GM10847 (cell line): ENCODE measurements around the gene TMEM130.

Source experiments
- POLR2A ChIP-seq: IDR thresholded peaks from 2 replicates; pipeline ENCODE4 v1.6.1; 2011; ENCODE audit not compliant: insufficient read length; ENCODE audit errors: extremely low read depth

The TMEM130 gene

GRCh38 chr7:98869597-98870120 lies at the start of gene TMEM130:
Gene TMEM130, minus strand, starts transcription at chr7:98870014. Its CDS starts 153 bp downstream, at chr7:98869861.
- no peak for TF ChIP-seq POLR2A

DNA sequence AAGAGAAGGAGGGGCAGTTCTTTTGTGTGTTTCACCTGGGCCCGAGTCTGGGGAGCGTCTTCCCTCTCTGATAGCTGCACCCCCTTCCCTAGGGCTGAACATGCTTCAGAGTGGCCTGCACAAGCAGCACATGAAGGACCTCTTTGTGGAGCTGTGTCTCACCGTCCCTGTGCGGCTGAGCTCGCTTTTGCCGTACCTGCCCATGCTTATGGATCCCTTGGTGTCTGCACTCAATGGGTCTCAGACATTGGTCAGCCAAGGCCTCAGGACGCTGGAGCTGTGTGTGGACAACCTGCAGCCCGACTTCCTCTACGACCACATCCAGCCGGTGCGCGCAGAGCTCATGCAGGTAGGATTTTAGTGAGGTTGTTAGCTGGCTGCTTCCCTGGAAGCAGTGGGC lies 47.5 kb upstream of the TMEM130 start:
- no peak for TF ChIP-seq POLR2A

- no peak for TF ChIP-seq POLR2A
Observed at GRCh38 chr7:98913612-98914011, 43.8 kb upstream of the TMEM130 start.

DNA sequence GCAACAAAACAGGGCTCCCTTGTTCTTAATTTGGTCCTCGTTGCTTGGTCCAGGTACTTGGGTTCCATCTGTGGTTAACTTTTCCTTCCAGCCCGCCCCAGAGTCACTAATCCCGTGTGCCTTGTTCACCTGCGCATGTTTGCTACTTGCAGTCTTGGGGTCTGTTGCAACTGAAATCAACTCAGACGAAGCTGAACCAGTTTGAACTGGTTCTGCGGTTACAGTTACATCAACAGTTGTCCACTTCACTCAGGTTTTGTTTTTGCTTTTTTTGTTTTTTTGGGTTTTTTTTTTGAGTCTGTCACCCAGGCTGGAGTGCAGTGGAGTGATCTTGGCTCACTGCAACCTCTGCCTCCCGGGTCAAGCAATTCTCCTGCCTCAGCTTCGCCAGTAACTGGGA lies 43.2 kb upstream of the TMEM130 start:
- TF ChIP-seq POLR2A: no peak

DNA sequence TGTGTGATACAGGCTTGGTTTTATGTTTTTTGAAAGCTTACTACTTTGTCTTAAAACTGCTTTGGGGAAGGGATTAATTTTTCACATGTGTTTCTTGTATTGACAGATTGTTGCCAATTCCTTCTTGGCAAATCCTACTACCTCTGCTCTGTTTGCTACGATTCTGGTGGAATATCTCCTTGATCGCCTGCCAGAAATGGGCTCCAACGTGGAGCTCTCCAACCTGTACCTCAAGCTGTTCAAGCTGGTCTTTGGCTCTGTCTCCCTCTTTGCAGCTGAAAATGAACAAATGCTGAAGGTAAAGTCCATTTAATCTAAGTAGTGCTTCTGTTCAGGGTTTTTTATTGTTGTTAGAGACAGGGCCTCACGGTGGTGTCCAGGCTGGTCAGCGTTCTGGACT lies 42.1 kb upstream of the TMEM130 start:
- no peak for TF ChIP-seq POLR2A

DNA sequence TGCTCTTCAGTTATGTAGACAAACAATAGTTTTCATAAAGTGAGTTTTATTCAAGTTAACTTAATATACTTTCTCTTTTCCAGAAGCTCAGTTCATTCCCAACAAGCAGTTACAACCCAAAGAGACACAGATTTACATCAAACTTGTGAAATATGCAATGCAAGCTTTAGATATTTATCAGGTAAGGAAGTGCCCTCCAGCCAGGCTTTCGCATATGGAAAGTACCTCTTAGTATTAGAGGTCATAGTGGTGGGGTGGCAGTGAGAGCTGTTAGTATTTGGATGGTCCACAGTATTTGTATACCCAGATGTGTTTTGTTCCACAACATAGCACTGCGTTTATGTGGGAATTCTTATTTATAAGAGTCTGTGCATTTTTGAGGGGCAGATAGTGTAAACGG lies 40.6 kb upstream of the TMEM130 start:
- no peak for TF ChIP-seq POLR2A

GRCh38 chr7:98909487-98909886 lies 39.7 kb upstream of the TMEM130 start:
- TF ChIP-seq POLR2A: no peak

- no peak for TF ChIP-seq POLR2A
Observed at GRCh38 chr7:98908585-98908984, 38.8 kb upstream of the TMEM130 start.

DNA sequence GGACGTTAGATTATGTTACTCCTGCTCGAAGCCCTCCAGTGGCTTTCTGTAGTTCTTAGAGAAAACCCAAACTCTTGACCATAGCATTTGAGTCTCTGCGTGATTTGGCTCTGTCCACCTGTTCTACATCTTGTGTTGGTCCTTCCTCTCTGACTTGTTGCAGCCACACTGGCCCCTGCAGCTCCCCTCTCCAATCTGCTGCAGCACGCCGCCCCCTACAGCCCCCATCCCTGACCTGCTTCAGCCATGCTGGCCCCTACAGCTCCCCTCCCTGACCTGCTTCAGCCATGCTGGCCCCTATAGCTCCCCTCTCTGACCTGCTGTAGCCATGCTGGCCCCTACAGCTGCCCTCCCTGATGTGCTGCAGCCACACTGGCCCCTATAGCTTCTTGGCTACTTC lies 37.8 kb upstream of the TMEM130 start:
- TF ChIP-seq POLR2A: no peak

GRCh38 chr7:98903246-98903645 lies 33.4 kb upstream of the TMEM130 start:
- no peak for TF ChIP-seq POLR2A

- TF ChIP-seq POLR2A: no peak
Observed at GRCh38 chr7:98902523-98902922, 32.7 kb upstream of the TMEM130 start.

GRCh38 chr7:98900815-98901214 lies 31.0 kb upstream of the TMEM130 start:
- no peak for TF ChIP-seq POLR2A

DNA sequence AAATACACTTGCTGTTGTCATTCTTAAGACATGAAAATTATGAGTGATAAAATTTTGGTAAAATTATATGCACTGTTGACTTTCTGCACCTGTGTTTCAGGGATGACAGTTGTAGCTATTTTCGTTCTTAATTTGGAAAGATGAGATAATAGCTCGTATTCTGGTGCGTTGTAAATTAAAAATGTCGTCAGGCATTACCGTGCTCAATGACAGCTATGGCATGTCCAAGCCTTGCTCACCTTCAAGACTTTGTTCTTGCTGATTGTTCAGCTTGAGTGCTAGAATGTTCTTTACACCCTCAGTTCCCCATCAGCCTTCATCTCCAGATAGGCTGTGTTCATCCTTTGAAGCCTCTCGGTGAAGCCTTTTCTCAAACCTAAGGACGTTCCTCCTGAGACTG lies 30.0 kb upstream of the TMEM130 start:
- TF ChIP-seq POLR2A: no peak

- TF ChIP-seq POLR2A: no peak
Observed at GRCh38 chr7:98892609-98893008, 22.8 kb upstream of the TMEM130 start.

- TF ChIP-seq POLR2A: no peak
Observed at GRCh38 chr7:98887038-98887437, 17.2 kb upstream of the TMEM130 start.

- TF ChIP-seq POLR2A: no peak
Observed at GRCh38 chr7:98884416-98884815, 14.6 kb upstream of the TMEM130 start.

DNA sequence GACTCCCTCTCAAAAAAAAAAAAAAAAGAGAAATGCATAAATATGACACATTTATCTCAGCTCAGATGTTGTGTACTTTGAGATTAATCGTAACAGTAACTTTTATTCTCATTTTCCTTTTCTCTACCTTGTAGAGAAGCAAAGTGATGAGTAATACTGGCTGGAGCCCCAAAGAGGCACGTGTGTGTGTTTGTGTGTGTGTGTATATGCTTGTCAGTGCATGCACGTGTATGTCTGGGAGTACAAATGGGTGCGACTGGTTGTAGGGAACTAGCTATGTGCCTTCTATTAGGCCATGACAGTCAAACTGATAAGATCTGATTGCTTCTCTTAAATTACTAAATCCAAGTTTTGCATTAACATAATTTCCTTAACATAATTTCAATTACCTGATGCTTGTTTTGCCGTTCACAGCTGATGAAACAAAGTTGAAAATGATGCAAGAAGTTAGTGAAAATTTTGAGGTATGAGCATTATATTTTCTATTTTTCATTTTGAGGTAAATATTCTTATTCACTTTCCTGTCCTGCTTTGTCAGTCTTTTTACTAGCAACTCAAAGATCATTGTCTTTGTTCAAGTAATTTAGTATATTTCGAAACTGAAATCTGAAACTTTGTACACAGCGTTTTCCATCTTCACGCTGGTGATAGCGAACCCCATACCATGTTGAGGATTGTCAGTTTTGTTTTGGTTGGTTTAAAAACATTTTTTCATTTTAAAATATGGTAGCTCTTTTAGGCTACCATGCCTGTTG lies 11.9 kb upstream of the TMEM130 start:
- TF ChIP-seq POLR2A: no peak
